ENCODE measurements around the gene PTGDS.

Gene PTGDS

GRCh38 chr9:137009938-137010732 is 32.8 kb downstream of the PTGDS start:
- DNase-seq (ENCODE audit: low read depth) = no peak

- DNase-seq (ENCODE audit: low read depth) = no peak
Measured at GRCh38 chr9:137011156-137011555, 33.9 kb downstream of the PTGDS start.

- no peak for DNase-seq (ENCODE audit: low read depth)
Measured at GRCh38 chr9:137011907-137012675, 34.8 kb downstream of the PTGDS start.

- DNase-seq (ENCODE audit: low read depth) = no peak
Measured at GRCh38 chr9:137012694-137013570, 35.6 kb downstream of the PTGDS start.

GRCh38 chr9:137013571-137013940 is 36.3 kb downstream of the PTGDS start:
- no peak for DNase-seq (ENCODE audit: low read depth)

GRCh38 chr9:137014166-137014565 is 36.9 kb downstream of the PTGDS start:
- no peak for DNase-seq (ENCODE audit: low read depth)

GRCh38 chr9:137014776-137015539 is 37.7 kb downstream of the PTGDS start:
- DNase-seq (ENCODE audit: low read depth) = no peak

- no peak for DNase-seq (ENCODE audit: low read depth)
Measured at GRCh38 chr9:137015540-137015930, 38.2 kb downstream of the PTGDS start.

GRCh38 chr9:137015976-137016375 is 38.7 kb downstream of the PTGDS start:
- DNase-seq (ENCODE audit: low read depth) = no peak

- DNase-seq (ENCODE audit: low read depth) = no peak
Measured at GRCh38 chr9:137016436-137016835, 39.1 kb downstream of the PTGDS start.

- DNase-seq (ENCODE audit: low read depth) = no peak
Measured at GRCh38 chr9:137017071-137017470, 39.8 kb downstream of the PTGDS start.

GRCh38 chr9:137017791-137018497 is 40.6 kb downstream of the PTGDS start:
- DNase-seq (ENCODE audit: low read depth) = no peak

GRCh38 chr9:137018761-137019559 is 41.7 kb downstream of the PTGDS start:
- no peak for DNase-seq (ENCODE audit: low read depth)

- DNase-seq (ENCODE audit: low read depth) = no peak
Measured at GRCh38 chr9:137019891-137020683, 42.8 kb downstream of the PTGDS start.

- DNase-seq (ENCODE audit: low read depth) = no peak
Measured at GRCh38 chr9:137020771-137021567, 43.7 kb downstream of the PTGDS start.

- DNase-seq (ENCODE audit: low read depth) = no peak
Measured at GRCh38 chr9:137021568-137021978, 44.3 kb downstream of the PTGDS start.

GRCh38 chr9:137021979-137022661 is 44.8 kb downstream of the PTGDS start:
- peak; percentile 37 for DNase-seq (ENCODE audit: low read depth)

GRCh38 chr9:137022662-137023008 is 45.3 kb downstream of the PTGDS start:
- DNase-seq (ENCODE audit: low read depth) = no peak

All from stimulated activated CD8-positive, alpha-beta memory T cell treated with anti-CD3 and anti-CD28 coated beads, Interleukin-15, amount 100 ng/mL, for 24 hours (primary cell).